ENCODE measurements around the gene PLXNA2.

The PLXNA2 gene

GRCh38 chr1:208172423-208173145, 71.6 kb downstream of the PLXNA2 start:
- TF ChIP-seq CTCF (IDR thresholded peaks at IDR 0.05): no peak

GRCh38 chr1:208171616-208172422, 72.4 kb downstream of the PLXNA2 start:
- no peak for TF ChIP-seq CTCF (IDR thresholded peaks at IDR 0.05)

- no peak for TF ChIP-seq CTCF (IDR thresholded peaks at IDR 0.05)
Measured at GRCh38 chr1:208170252-208170651, 73.9 kb downstream of the PLXNA2 start.

GRCh38 chr1:208169081-208169879, 74.9 kb downstream of the PLXNA2 start:
- TF ChIP-seq CTCF (IDR thresholded peaks at IDR 0.05): no peak

- no peak for TF ChIP-seq CTCF (IDR thresholded peaks at IDR 0.05)
Measured at GRCh38 chr1:208167261-208167869, 76.8 kb downstream of the PLXNA2 start.

GRCh38 chr1:208166340-208167138, 77.6 kb downstream of the PLXNA2 start:
- TF ChIP-seq CTCF (IDR thresholded peaks at IDR 0.05): no peak

All from LNCAP (cell line).